ENCODE measurements around the gene RFX4. TPM values are rescaled to one million over a fixed set of nuclear protein-coding genes. Genes with fewer than 3 reads are reported as not detected.

Gene RFX4
- total RNA-seq, 1 experiment from 2014 or later = not detected

GRCh38 chr12:106782619-106783018 lies 199.8 kb downstream of the RFX4 start:
- POLR2A ChIA-PET = no interaction called here
- Histone ChIP-seq H3K4me2 (ENCODE audit: low read length) (no peak overlapping the region), H3K79me2 (ENCODE audit: insufficient read depth, low read length) (peaks cover 57% of the 10 kb centered on the region), H3K9me2 (ENCODE audit: insufficient read depth) (no peaks in the 10 kb centered on the region), H3K4me1 (ENCODE audit: control insufficient read depth in 1 of 2, insufficient read depth in 2 of 2, low read length in 2 of 2) (peaks cover 11 to 21% of the 10 kb centered on the region in 2 experiments; a peak in 3 of 4 replicates), H3K9ac (ENCODE audit: low read length) (no peak overlapping the region), H3K27me3 (ENCODE audit: insufficient read depth, low read length) (no peaks in the 10 kb centered on the region), H3K4me3 (replicated peaks in 1 of 2; ENCODE audit: low read depth in 1 of 2, low read length in 2 of 2) (no peak overlapping the region), H3K27ac (ENCODE audit: low read depth, low read length) (no peak overlapping the region), H3K9me3 (ENCODE audit: control insufficient read depth in 1 of 2, insufficient read depth in 1 of 2, low read depth in 1 of 2, low read length in 2 of 2) (no peaks in the 10 kb centered on the region), H3K36me3 (ENCODE audit: control insufficient read depth in 1 of 2, insufficient read depth in 2 of 2, low read length in 2 of 2) (peaks cover 2 to 4% of the 10 kb centered on the region in 2 experiments; a peak in 1 of 4 replicates), H2AFZ (ENCODE audit: low read depth, low read length, poor library complexity, severe bottlenecking) (no peak overlapping the region), H4K20me1 (ENCODE audit: insufficient read depth) (no peaks in the 10 kb centered on the region)
- ATAC-seq (no peak), DNase-seq (ENCODE audit: low read depth, low spot score) (no peak)
- no peak for TF ChIP-seq CBX3 (IDR thresholded peaks at IDR 0.05; ENCODE audit: low read depth)
- TF ChIP-seq FOSL1 (IDR thresholded peaks at IDR 0.05; ENCODE audit: low read depth) = no peak
- no peak for TF ChIP-seq ELF1 (IDR thresholded peaks at IDR 0.05; ENCODE audit: borderline replicate concordance, low read depth)
- no peak for TF ChIP-seq YY1 (IDR thresholded peaks at IDR 0.05; ENCODE audit: extremely low read depth, insufficient replicate concordance, low read depth, low read length)
- no peak for TF ChIP-seq SIN3A (IDR thresholded peaks at IDR 0.05; ENCODE audit: low read depth)
- TF ChIP-seq SRF (IDR thresholded peaks at IDR 0.05; ENCODE audit: low read depth) = no peak
- RAD21 ChIA-PET (ENCODE audit: low non-redundant PET in 1 of 2, low total read pairs in 2 of 2, uncharacterized antibody in 2 of 2, unreplicated experiment in 2 of 2) = no interaction called here
- intact Hi-C loops (cut with micrococcal nuclease) = no loop called here
- no TSS peak for BruUV-seq (replicated peaks)
- CTCF ChIA-PET = no interaction called here

DNA sequence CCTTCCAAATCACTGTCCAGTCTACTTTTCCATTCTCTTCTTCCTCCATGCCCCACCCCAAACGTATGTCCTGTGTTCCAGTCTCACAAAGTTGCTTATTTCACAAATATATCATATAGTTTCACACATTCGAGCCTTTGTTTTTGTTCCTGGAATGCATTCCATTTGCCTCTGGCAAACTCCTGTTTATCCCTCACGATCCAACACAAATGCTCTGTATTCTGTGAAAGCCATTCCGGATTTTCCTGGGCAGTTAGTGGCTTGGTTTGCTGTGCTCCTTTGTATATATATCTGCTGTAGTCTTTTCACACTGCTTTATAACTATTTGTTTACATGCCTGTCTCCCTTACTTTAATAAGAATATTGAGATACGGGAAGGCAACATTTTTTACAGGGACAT lies 200.7 kb downstream of the RFX4 start:
- POLR2A ChIA-PET = no interaction called here
- TF ChIP-seq ELF1 (IDR thresholded peaks at IDR 0.05; ENCODE audit: borderline replicate concordance, low read depth) (no peak), EZH2phosphoT487 (IDR thresholded peaks at IDR 0.05; ENCODE audit: borderline replicate concordance) (no peak), YY1 (IDR thresholded peaks at IDR 0.05; ENCODE audit: extremely low read depth, insufficient replicate concordance, low read depth, low read length) (no peak), ZNF274 (IDR thresholded peaks at IDR 0.05; ENCODE audit: low read depth, low read length) (no peak), MAX (IDR thresholded peaks at IDR 0.05) (no peak), FOSL1 (IDR thresholded peaks at IDR 0.05; ENCODE audit: low read depth) (no peak), JUND (IDR thresholded peaks at IDR 0.05) (no peak), RAD21 (IDR thresholded peaks at IDR 0.05; ENCODE audit: low read depth) (no peak), CEBPB (IDR thresholded peaks at IDR 0.05; ENCODE audit: low read depth) (no peak), TCF7L2 (IDR thresholded peaks at IDR 0.05; ENCODE audit: borderline replicate concordance, extremely low read depth, insufficient read depth, insufficient read length) (no peak)
- TF ChIP-seq, protein P1, sequence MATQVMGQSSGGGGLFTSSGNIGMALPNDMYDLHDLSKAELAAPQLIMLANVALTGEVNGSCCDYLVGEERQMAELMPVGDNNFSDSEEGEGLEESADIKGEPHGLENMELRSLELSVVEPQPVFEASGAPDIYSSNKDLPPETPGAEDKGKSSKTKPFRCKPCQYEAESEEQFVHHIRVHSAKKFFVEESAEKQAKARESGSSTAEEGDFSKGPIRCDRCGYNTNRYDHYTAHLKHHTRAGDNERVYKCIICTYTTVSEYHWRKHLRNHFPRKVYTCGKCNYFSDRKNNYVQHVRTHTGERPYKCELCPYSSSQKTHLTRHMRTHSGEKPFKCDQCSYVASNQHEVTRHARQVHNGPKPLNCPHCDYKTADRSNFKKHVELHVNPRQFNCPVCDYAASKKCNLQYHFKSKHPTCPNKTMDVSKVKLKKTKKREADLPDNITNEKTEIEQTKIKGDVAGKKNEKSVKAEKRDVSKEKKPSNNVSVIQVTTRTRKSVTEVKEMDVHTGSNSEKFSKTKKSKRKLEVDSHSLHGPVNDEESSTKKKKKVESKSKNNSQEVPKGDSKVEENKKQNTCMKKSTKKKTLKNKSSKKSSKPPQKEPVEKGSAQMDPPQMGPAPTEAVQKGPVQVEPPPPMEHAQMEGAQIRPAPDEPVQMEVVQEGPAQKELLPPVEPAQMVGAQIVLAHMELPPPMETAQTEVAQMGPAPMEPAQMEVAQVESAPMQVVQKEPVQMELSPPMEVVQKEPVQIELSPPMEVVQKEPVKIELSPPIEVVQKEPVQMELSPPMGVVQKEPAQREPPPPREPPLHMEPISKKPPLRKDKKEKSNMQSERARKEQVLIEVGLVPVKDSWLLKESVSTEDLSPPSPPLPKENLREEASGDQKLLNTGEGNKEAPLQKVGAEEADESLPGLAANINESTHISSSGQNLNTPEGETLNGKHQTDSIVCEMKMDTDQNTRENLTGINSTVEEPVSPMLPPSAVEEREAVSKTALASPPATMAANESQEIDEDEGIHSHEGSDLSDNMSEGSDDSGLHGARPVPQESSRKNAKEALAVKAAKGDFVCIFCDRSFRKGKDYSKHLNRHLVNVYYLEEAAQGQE (IDR thresholded peaks at IDR 0.05; ENCODE audit: low read depth) = no peak
- TF ChIP-seq, protein P2, sequence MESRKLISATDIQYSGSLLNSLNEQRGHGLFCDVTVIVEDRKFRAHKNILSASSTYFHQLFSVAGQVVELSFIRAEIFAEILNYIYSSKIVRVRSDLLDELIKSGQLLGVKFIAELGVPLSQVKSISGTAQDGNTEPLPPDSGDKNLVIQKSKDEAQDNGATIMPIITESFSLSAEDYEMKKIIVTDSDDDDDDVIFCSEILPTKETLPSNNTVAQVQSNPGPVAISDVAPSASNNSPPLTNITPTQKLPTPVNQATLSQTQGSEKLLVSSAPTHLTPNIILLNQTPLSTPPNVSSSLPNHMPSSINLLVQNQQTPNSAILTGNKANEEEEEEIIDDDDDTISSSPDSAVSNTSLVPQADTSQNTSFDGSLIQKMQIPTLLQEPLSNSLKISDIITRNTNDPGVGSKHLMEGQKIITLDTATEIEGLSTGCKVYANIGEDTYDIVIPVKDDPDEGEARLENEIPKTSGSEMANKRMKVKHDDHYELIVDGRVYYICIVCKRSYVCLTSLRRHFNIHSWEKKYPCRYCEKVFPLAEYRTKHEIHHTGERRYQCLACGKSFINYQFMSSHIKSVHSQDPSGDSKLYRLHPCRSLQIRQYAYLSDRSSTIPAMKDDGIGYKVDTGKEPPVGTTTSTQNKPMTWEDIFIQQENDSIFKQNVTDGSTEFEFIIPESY (IDR thresholded peaks at IDR 0.05; ENCODE audit: extremely low read depth, insufficient replicate concordance, low read length) = no peak

More for the DNA sequence above, 200.7 kb downstream of the RFX4 start:
- H3K4me3 ChIP-seq (replicated peaks in 1 of 2; ENCODE audit: low read depth in 1 of 2, low read length in 2 of 2) = no peak overlapping the region
- H3K27me3 ChIP-seq (ENCODE audit: insufficient read depth, low read length) = no peaks in the 10 kb centered on the region
- no peaks in the 10 kb centered on the region for H3K9me2 ChIP-seq (ENCODE audit: insufficient read depth)
- peaks cover 49% of the 10 kb centered on the region for H3K79me2 ChIP-seq (ENCODE audit: insufficient read depth, low read length)
- H2AFZ ChIP-seq (ENCODE audit: low read depth, low read length, poor library complexity, severe bottlenecking) = no peak overlapping the region
- H3K4me1 ChIP-seq (ENCODE audit: control insufficient read depth in 1 of 2, insufficient read depth in 2 of 2, low read length in 2 of 2) = peaks cover 11 to 20% of the 10 kb centered on the region in 2 experiments; a peak in 3 of 4 replicates
- no peaks in the 10 kb centered on the region for H3K9me3 ChIP-seq (ENCODE audit: control insufficient read depth in 1 of 2, insufficient read depth in 1 of 2, low read depth in 1 of 2, low read length in 2 of 2)
- RAD21 ChIA-PET (ENCODE audit: low non-redundant PET in 1 of 2, low total read pairs in 2 of 2, uncharacterized antibody in 2 of 2, unreplicated experiment in 2 of 2) = no interaction called here
- no peaks in the 10 kb centered on the region for H4K20me1 ChIP-seq (ENCODE audit: insufficient read depth)
- H3K36me3 ChIP-seq (ENCODE audit: control insufficient read depth in 1 of 2, insufficient read depth in 2 of 2, low read length in 2 of 2) = peaks cover 2 to 4% of the 10 kb centered on the region in 2 experiments; a peak in 1 of 4 replicates
- H3K9ac ChIP-seq (ENCODE audit: low read length) = no peak overlapping the region
- CTCF ChIA-PET = no interaction called here
- no peak for ATAC-seq
- intact Hi-C loops (cut with micrococcal nuclease) = no loop called here
- BruUV-seq (replicated peaks) = no TSS peak
- H3K27ac ChIP-seq (ENCODE audit: low read depth, low read length) = no peak overlapping the region
- H3K4me2 ChIP-seq (ENCODE audit: low read length) = no peak overlapping the region
- DNase-seq (ENCODE audit: low read depth, low spot score) = no peak

All from HCT116 (cell line).